ENCODE results near the gene BORCS5.

Gene BORCS5

GRCh38 chr12:12510551-12510950 lies 153.7 kb downstream of the BORCS5 start:
- no peak for DNase-seq (ENCODE audit: low read depth in 2 of 3, low spot score in 2 of 3)

GRCh38 chr12:12511021-12511783 lies 154.3 kb downstream of the BORCS5 start:
- DNase-seq (ENCODE audit: low read depth in 2 of 3, low spot score in 2 of 3), result no peak

- DNase-seq (ENCODE audit: low read depth in 2 of 3, low spot score in 2 of 3), result no peak
These were observed 155.2 kb downstream of the BORCS5 start for GRCh38 chr12:12511895-12512711.

GRCh38 chr12:12513416-12514006 lies 156.6 kb downstream of the BORCS5 start:
- DNase-seq (ENCODE audit: low read depth in 2 of 3, low spot score in 2 of 3), result no peak

DNA sequence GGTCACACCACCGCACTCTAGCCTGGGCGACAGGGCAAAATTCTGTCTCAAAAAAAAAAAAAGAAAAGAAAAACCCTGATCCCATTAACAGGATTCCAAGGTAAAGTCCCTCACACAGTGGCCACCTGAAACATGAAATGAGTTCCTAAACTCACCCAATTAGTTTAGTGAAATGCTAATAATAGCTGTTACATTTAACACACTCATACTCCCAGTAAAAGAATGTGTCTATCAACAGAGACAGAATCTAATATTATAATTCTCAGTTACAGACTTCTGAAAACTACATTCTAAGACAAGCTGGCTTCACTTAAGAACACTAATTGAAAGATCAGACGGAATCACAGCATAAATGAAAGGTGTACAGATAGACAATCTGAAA lies 161.6 kb downstream of the BORCS5 start:
- no peak for DNase-seq (ENCODE audit: low read depth in 2 of 3, low spot score in 2 of 3)

DNA sequence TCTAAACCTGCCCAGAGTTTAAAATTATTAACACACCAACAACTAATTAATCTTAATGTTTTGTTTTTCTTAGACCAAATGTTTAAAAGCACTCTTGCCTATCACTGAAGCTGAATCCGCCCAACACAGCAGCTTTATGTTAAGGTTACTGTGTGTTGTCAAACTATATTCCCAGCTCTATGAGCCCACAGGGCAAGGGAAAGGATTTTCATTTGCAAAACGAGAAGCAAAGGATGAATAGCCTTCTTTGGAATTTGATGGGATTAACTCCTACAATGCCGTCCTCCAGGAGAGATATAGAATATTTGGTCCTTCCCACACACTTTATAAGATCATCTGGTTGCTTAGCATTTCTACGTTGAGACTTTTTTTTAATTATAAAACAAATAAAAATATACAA lies 162.0 kb downstream of the BORCS5 start:
- no peak for DNase-seq (ENCODE audit: low read depth in 2 of 3, low spot score in 2 of 3)
